Limb (tissue), 2 donors: ENCODE data around the gene VPS33B.
"Not testable (repeated sequence)": the region's sequence is repeated elsewhere in the genome, so short reads cannot be mapped to it uniquely, and the experiment has no call there.

Source experiments
- DNase-seq, 2 donors: peaks; one replicate each; pipeline ENCODE4 v3.0.0-alpha.2; 2016; ENCODE audit errors: extremely low spot score in 2 of 2

VPS33B gene

GRCh38 chr15:91022075-91022831 lies at the start of gene VPS33B:
TSS of gene VPS33B (minus strand) at chr15:91022594. CDS start at chr15:91022249, 345 bp downstream.
- peak; percentile 83 to 88 for DNase-seq

- no peak for DNase-seq
These were observed 49.8 kb upstream of the VPS33B start for GRCh38 chr15:91072161-91072560.

- DNase-seq: no peak
These were observed 48.5 kb upstream of the VPS33B start for GRCh38 chr15:91070872-91071271.

- no peak for DNase-seq
These were observed 46.6 kb upstream of the VPS33B start for GRCh38 chr15:91068966-91069365.

- no peak for DNase-seq
These were observed 46.0 kb upstream of the VPS33B start for GRCh38 chr15:91068436-91068835.

- no peak for DNase-seq
These were observed 44.6 kb upstream of the VPS33B start for GRCh38 chr15:91067036-91067435.

GRCh38 chr15:91065505-91065904 lies 43.1 kb upstream of the VPS33B start:
- no peak for DNase-seq

GRCh38 chr15:91061997-91062396 lies 39.6 kb upstream of the VPS33B start:
- no peak for DNase-seq

- DNase-seq: no peak
These were observed 38.8 kb upstream of the VPS33B start for GRCh38 chr15:91061230-91061629.

GRCh38 chr15:91055548-91056331 lies 33.3 kb upstream of the VPS33B start:
- DNase-seq: peak; percentile 23 to 68

- DNase-seq: no peak
These were observed 32.4 kb upstream of the VPS33B start for GRCh38 chr15:91054816-91055215.

GRCh38 chr15:91051248-91051647 lies 28.9 kb upstream of the VPS33B start:
- no peak for DNase-seq

- DNase-seq: no peak
These were observed 27.7 kb upstream of the VPS33B start for GRCh38 chr15:91050128-91050455.

GRCh38 chr15:91049378-91050127 lies 27.2 kb upstream of the VPS33B start:
- peak; percentile 30 to 75 for DNase-seq

- no peak for DNase-seq
These were observed 25.3 kb upstream of the VPS33B start for GRCh38 chr15:91047545-91048199.

GRCh38 chr15:91046056-91046455 lies 23.7 kb upstream of the VPS33B start:
- not testable (repeated sequence) for DNase-seq

GRCh38 chr15:91045065-91045464 lies 22.7 kb upstream of the VPS33B start:
- DNase-seq: no peak

- no peak for DNase-seq
These were observed 20.9 kb upstream of the VPS33B start for GRCh38 chr15:91043202-91043874.

GRCh38 chr15:91040856-91041255 lies 18.5 kb upstream of the VPS33B start:
- DNase-seq: no peak

- no peak for DNase-seq
These were observed 17.6 kb upstream of the VPS33B start for GRCh38 chr15:91039996-91040395.
